Endothelial cell of umbilical vein (primary cell): ENCODE data around the gene RPL3. TPM values are rescaled to one million over a fixed set of nuclear protein-coding genes. Genes with fewer than 3 reads are reported as not detected.
A peak's percentile ranks its signal among the peaks of the same experiment; 100 is the strongest.

Experiments used
- BruUV-seq: library from RNA; stranded (reverse); fragments of 400-500 nt; replicated peaks from 2 replicates; lab custom pipeline; 2021; lab: Mats Ljungman, UMichigan
- CTCF ChIA-PET: fragments of 300-600, 350-600 bp; sonication (Branson Sonifier 250); formaldehyde crosslinking; loops from one replicate; lab custom pipeline; 2021; ENCODE audit warnings: antibody characterized with exemption, inconsistent platforms; lab: Charles Lee
- POLR2A ChIA-PET: fragments of 300-600, 350-600 bp; sonication (Branson Sonifier 250); formaldehyde crosslinking; loops from one replicate; lab custom pipeline; 2021; ENCODE audit warnings: antibody characterized with exemption, inconsistent platforms; lab: Charles Lee
- DNase-seq: peaks from one replicate; pipeline ENCODE4 v3.0.0-alpha.2; 2011; ENCODE audit warnings: low read depth, low spot score
- FAIRE-seq: peaks from 2 replicates; lab custom pipeline; 2011; peaks lifted over from hg19 to GRCh38; lab: Jason Lieb, UNC
- H2AFZ ChIP-seq: 2 replicates; pipeline ENCODE4 v1.6.0; 2012; ENCODE audit warnings: low read depth, low read length, control low read depth, inconsistent platforms
- H3K27ac ChIP-seq: 2 replicates; pipeline ENCODE4 v1.5.1; 2011; ENCODE audit warnings: low read depth, mild to moderate bottlenecking, control low read depth, low read length, moderate library complexity; ENCODE audit not compliant: insufficient read depth
- H3K27me3 ChIP-seq, 2 experiments: 2 replicates each; pipeline versions ENCODE4 v1.6.0 to v1.6.1; 2011; ENCODE audit warnings: low read length in 2 of 2, mixed read lengths in 1 of 2; ENCODE audit not compliant: control insufficient read depth in 2 of 2, insufficient read depth in 2 of 2
- H3K36me3 ChIP-seq, 2 experiments: 2 replicates in 1 of 2; 3 replicates in 1 of 2; pipeline ENCODE4 v1.5.1; 2011; ENCODE audit warnings: low read length in 2 of 2, mild to moderate bottlenecking in 1 of 2, moderate library complexity in 1 of 2; ENCODE audit not compliant: control insufficient read depth in 2 of 2, insufficient read depth in 2 of 2; ENCODE audit errors: extremely low read depth in 1 of 2
- H3K4me1 ChIP-seq: 3 replicates; pipeline ENCODE4 v1.5.1; 2011; ENCODE audit warnings: mild to moderate bottlenecking, low read length; ENCODE audit not compliant: control insufficient read depth, insufficient read depth; ENCODE audit errors: extremely low read depth
- H3K4me2 ChIP-seq: 2 replicates; pipeline ENCODE4 v1.6.1; 2011; ENCODE audit warnings: low read length, control low read depth, mixed read lengths; ENCODE audit not compliant: insufficient read depth
- H3K4me3 ChIP-seq, 3 experiments: fragments of 200-600 bp in 1 of 3; sonication (generic), shearing (Covaris generic) in 1 of 3; replicated peaks in 1 of 3; 2 replicates each; pipeline ENCODE4 v1.5.1; 2011 to 2016; ENCODE audit warnings: control low read depth in 3 of 3, low read length in 3 of 3, mild to moderate bottlenecking in 2 of 3, inconsistent platforms in 1 of 3, low read depth in 1 of 3, moderate library complexity in 1 of 3; ENCODE audit not compliant: insufficient read depth in 1 of 3
- H3K79me2 ChIP-seq: 2 replicates; pipeline ENCODE4 v1.6.0; 2012; ENCODE audit warnings: low read length, inconsistent platforms; ENCODE audit not compliant: control insufficient read depth, insufficient read depth
- H3K9ac ChIP-seq: replicated peaks from 2 replicates; pipeline ENCODE3; 2011; ENCODE audit warnings: low read length, control low read depth; ENCODE audit not compliant: insufficient read depth; ENCODE audit errors: extremely low read depth
- H3K9me1 ChIP-seq: replicated peaks from 3 replicates; pipeline ENCODE4 v1.6.0; 2011; ENCODE audit warnings: mild to moderate bottlenecking, low read length; ENCODE audit not compliant: control insufficient read depth, insufficient read depth; ENCODE audit errors: extremely low read depth
- H3K9me3 ChIP-seq: replicated peaks from 2 replicates; pipeline ENCODE4 v1.5.1; 2012; ENCODE audit warnings: low read length, inconsistent platforms; ENCODE audit not compliant: control insufficient read depth, insufficient read depth
- H4K20me1 ChIP-seq: replicated peaks from 2 replicates; pipeline ENCODE3; 2011; ENCODE audit warnings: mild to moderate bottlenecking, low read length; ENCODE audit not compliant: control insufficient read depth, insufficient read depth; ENCODE audit errors: extremely low read depth
- EZH2 ChIP-seq: IDR thresholded peaks from 2 replicates; pipeline ENCODE4 v1.6.1; 2012; ENCODE audit warnings: borderline replicate concordance, low read depth, mild to moderate bottlenecking, moderate library complexity, low read length, inconsistent platforms; ENCODE audit not compliant: severe bottlenecking
- FOS ChIP-seq: IDR thresholded peaks from 2 replicates; pipeline ENCODE4 v1.6.1; 2011; ENCODE audit warnings: mild to moderate bottlenecking, low read length, moderate library complexity, borderline replicate concordance; ENCODE audit not compliant: insufficient read depth
- GATA2 ChIP-seq: IDR thresholded peaks from 2 replicates; pipeline ENCODE4 v1.7.0; 2011; ENCODE audit warnings: low read depth, mild to moderate bottlenecking, moderate library complexity, mixed read lengths, low read length; ENCODE audit not compliant: insufficient read length, insufficient read depth
- JUN ChIP-seq: IDR thresholded peaks from 2 replicates; pipeline ENCODE4 v1.6.1; 2011; ENCODE audit warnings: borderline replicate concordance, low read depth; ENCODE audit not compliant: insufficient read length, insufficient read depth
- MYC ChIP-seq: IDR thresholded peaks from one replicate; pipeline ENCODE4 v1.6.1; 2011; ENCODE audit warnings: mild to moderate bottlenecking, low read depth, low read length
- POLR2A ChIP-seq: IDR thresholded peaks from 2 replicates; pipeline ENCODE4 v1.6.1; 2012; ENCODE audit warnings: low read depth, mild to moderate bottlenecking, control low read depth, low read length
- POLR2AphosphoS5 ChIP-seq: IDR thresholded peaks from 2 replicates; pipeline ENCODE4 v1.6.1; 2012; ENCODE audit warnings: low read depth, mild to moderate bottlenecking, control low read depth, low read length, moderate library complexity; ENCODE audit not compliant: insufficient read depth
- dilution Hi-C: fragments of 300-500 bp; cut with MboI; formaldehyde crosslinking; loops from one replicate; pipeline ENCODE4 v1.15.0; 2019; ENCODE audit warnings: low sequenced_read_pairs; ENCODE audit not compliant: extremely low pct_ligation_motif_present
- intact Hi-C: fragments of 100-400 bp; cut with micrococcal nuclease; formaldehyde crosslinking; loops from one replicate; pipeline ENCODE4 v1.10.0; 2022
- polyA plus RNA-seq, 4 experiments: library from polyadenylated mRNA; depleted of rRNA in 3 of 4; stranded (reverse) in 3 of 4; unstranded in 1 of 4; fragments of >200 nt; gene quantifications; 2 replicates each; pipeline versions ENCODE4 v1.2.1 to v1.2.3, GENCODE V29; 2011 to 2012; ENCODE audit warnings: missing spikeins in 1 of 4
- total RNA-seq: library from RNA; stranded (reverse); gene quantifications from 2 replicates; pipeline ENCODE4 v1.2.3, GENCODE V29; 2021
- TF ChIP-seq, protein P1 (sequence below): IDR thresholded peaks from 2 replicates; pipeline ENCODE4 v1.6.1; 2011; ENCODE audit not compliant: insufficient read depth, insufficient read length
- TF ChIP-seq, protein P2 (sequence below), 2 donors: IDR thresholded peaks; 1 replicate in 1 of 2; 2 replicates in 1 of 2; pipeline ENCODE4 v1.5.1; 2011; ENCODE audit warnings: low read length in 2 of 2, mild to moderate bottlenecking in 2 of 2, moderate library complexity in 2 of 2, control low read depth in 1 of 2, inconsistent platforms in 1 of 2, low read depth in 1 of 2; ENCODE audit not compliant: insufficient read depth in 1 of 2; ENCODE audit errors: extremely low read depth in 1 of 2

The RPL3 gene
- total and polyA plus RNA-seq, 2 donors (not counting 3 experiments of a cell fraction or from before 2014, with no cell fraction given): 1,954 to 4,065 TPM

DNA sequence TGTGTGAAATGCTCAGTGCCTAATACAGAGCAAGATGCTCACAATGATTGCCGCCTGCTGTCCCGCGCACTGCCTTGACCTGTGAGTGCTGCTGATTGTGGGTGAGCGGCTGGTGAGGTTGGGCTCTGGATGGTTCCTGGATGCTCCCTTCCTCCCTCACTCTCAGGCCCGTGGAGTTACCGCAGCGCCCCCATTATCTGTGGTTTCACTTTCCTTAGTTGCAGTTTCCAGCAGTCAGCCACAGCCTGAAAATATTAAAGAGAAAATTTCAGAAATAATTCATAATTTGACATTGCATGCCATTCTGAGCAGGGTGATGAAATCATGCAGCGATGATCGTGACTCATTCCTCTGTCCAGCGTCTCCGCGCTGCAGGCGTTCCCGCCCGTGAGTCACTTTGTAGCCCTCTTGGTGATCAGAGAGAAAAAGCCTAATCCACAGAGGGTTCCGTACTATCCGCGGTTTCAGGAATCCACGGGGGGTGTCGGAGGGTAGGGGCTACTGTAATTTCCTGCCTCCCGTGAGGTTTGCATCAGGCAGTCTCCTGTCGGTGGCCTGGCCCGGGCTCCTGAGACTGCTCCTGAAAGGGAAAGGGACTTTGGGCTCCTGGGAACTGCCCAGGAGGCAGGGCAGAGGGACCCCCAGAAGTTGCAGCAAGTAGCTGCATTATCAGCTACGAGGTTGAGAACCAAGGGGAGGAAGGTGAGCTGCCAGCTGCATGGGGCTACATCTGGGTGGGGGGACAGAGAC is 10.6 kb downstream of the RPL3 start:
- dilution Hi-C loops: no loop called here
- no peak overlapping the region for H2AFZ ChIP-seq
- peaks cover 17% of the 10 kb centered on the region for H3K4me1 ChIP-seq
- no peaks in the 10 kb centered on the region for H4K20me1 ChIP-seq
- H3K27me3 ChIP-seq: no peaks in the 10 kb centered on the region
- no peaks in the 10 kb centered on the region for H3K9me3 ChIP-seq
- H3K4me3 ChIP-seq: no peak overlapping the region
- no TSS peak for BruUV-seq
- ChIA-PET POLR2A (interaction anchor here (1.1 to 1.6 kb wide), 3 partner anchors 10 to 81 kb away, joined by 3 to 6 read pairs (median 3); partner anchors contain the start of gene RPL3), CTCF (interaction anchor here (0.8 to 4.5 kb wide), 9 partner anchors 25 to 187 kb away, joined by 3 to 72 read pairs (median 6); partner anchors contain the start of gene PDGFB)
- H3K36me3 ChIP-seq: peaks cover 18 to 23% of the 10 kb centered on the region in 2 experiments
- intact Hi-C loops: no loop called here
- no peak overlapping the region for H3K4me2 ChIP-seq
- peaks cover 7% of the 10 kb centered on the region for H3K79me2 ChIP-seq
- peak overlapping the region; percentile 17 for H3K9ac ChIP-seq
- TF ChIP-seq MYC: no peak
- TF ChIP-seq POLR2A: peak; percentile 13
- TF ChIP-seq, protein P1, sequence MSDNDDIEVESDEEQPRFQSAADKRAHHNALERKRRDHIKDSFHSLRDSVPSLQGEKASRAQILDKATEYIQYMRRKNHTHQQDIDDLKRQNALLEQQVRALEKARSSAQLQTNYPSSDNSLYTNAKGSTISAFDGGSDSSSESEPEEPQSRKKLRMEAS: no peak
- no peak for TF ChIP-seq GATA2
- TF ChIP-seq FOS: peak; percentile 99
- no peak for TF ChIP-seq EZH2
- TF ChIP-seq, protein P2, sequence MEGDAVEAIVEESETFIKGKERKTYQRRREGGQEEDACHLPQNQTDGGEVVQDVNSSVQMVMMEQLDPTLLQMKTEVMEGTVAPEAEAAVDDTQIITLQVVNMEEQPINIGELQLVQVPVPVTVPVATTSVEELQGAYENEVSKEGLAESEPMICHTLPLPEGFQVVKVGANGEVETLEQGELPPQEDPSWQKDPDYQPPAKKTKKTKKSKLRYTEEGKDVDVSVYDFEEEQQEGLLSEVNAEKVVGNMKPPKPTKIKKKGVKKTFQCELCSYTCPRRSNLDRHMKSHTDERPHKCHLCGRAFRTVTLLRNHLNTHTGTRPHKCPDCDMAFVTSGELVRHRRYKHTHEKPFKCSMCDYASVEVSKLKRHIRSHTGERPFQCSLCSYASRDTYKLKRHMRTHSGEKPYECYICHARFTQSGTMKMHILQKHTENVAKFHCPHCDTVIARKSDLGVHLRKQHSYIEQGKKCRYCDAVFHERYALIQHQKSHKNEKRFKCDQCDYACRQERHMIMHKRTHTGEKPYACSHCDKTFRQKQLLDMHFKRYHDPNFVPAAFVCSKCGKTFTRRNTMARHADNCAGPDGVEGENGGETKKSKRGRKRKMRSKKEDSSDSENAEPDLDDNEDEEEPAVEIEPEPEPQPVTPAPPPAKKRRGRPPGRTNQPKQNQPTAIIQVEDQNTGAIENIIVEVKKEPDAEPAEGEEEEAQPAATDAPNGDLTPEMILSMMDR (IDR thresholded peaks at IDR 0.05; ENCODE audit: extremely low read depth in 1 of 2, insufficient read depth in 1 of 2, low read depth in 1 of 2, low read length in 2 of 2): peak in 1 of 2 donors; percentile 2
- TF ChIP-seq POLR2AphosphoS5: peak; percentile 29
- TF ChIP-seq JUN: peak; percentile 99
- H3K27ac ChIP-seq: peak overlapping the region; percentile 63
- DNase-seq (peak; percentile 88), FAIRE-seq (peak; percentile 95)
- H3K9me1 ChIP-seq: no peaks in the 10 kb centered on the region
